Fibroblast of the aortic adventitia (primary cell): ENCODE results near the gene CTAG1B. TPM values are rescaled to one million over a fixed set of nuclear protein-coding genes. Genes with fewer than 3 reads are reported as not detected.
"Not testable (repeated sequence)": the region's sequence is repeated elsewhere in the genome, so short reads cannot be mapped to it uniquely, and the experiment has no call there.

Experiments used
- DNase-seq: peaks from one replicate; pipeline ENCODE4 v3.0.0-alpha.2; 2010; ENCODE audit warnings: low read depth
- H3K4me3 ChIP-seq: 2 replicates; pipeline ENCODE4 v1.5.1; 2011; ENCODE audit warnings: low read depth, mild to moderate bottlenecking, control low read depth, low read length, moderate library complexity
- CTCF ChIP-seq: IDR thresholded peaks from 2 replicates; pipeline ENCODE4 v1.5.1; 2011; ENCODE audit warnings: mild to moderate bottlenecking, low read length, control low read depth, inconsistent platforms; ENCODE audit not compliant: insufficient read depth
- total RNA-seq: library from RNA; depleted of rRNA; stranded (reverse); fragments of >200 nt; gene quantifications from 2 replicates; pipeline ENCODE4 v1.2.3, GENCODE V29; 2012; ENCODE audit warnings: low replicate concordance

The CTAG1B gene
- total RNA-seq, 1 donor = not detected

GRCh38 chrX:154655786-154656185 lies 36.7 kb upstream of the CTAG1B start:
- no peak for TF ChIP-seq CTCF
- no peak for DNase-seq

GRCh38 chrX:154655346-154655745 lies 36.3 kb upstream of the CTAG1B start:
- no peak overlapping the region for H3K4me3 ChIP-seq
- TF ChIP-seq CTCF = no peak
- no peak for DNase-seq

More at GRCh38 chrX:154655786-154656185, 36.7 kb upstream of the CTAG1B start:
- H3K4me3 ChIP-seq = no peak overlapping the region

- no peak overlapping the region for H3K4me3 ChIP-seq
- no peak for DNase-seq
- no peak for TF ChIP-seq CTCF
Measured at GRCh38 chrX:154654925-154655324, 35.8 kb upstream of the CTAG1B start.

- TF ChIP-seq CTCF = no peak
- DNase-seq = no peak
- H3K4me3 ChIP-seq = no peak overlapping the region
Measured at GRCh38 chrX:154654372-154654771, 35.3 kb upstream of the CTAG1B start.

- not testable (repeated sequence) for H3K4me3 ChIP-seq, DNase-seq
Measured at GRCh38 chrX:154653413-154653812, 34.3 kb upstream of the CTAG1B start, which contains the start of gene CTAG2. CTAG2 (minus strand) TSS chrX:154653579; CDS start chrX:154653515, 64 bp downstream.

- H3K4me3 ChIP-seq = no peak overlapping the region
- DNase-seq = no peak
- TF ChIP-seq CTCF = no peak
Measured at GRCh38 chrX:154653048-154653401, 33.9 kb upstream of the CTAG1B start.

GRCh38 chrX:154652311-154653047 lies 33.4 kb upstream of the CTAG1B start:
- H3K4me3 ChIP-seq = no peak overlapping the region
- TF ChIP-seq CTCF = no peak
- DNase-seq = no peak
